Keratinocyte (primary cell): ENCODE data around the gene CFAP61. TPM values are rescaled to one million over a fixed set of nuclear protein-coding genes. Genes with fewer than 3 reads are reported as not detected.
"Not testable (repeated sequence)": the region's sequence is repeated elsewhere in the genome, so short reads cannot be mapped to it uniquely, and the experiment has no call there.

Source experiments
- DNase-seq: peaks from one replicate; pipeline ENCODE4 v3.0.0-alpha.2; 2011; ENCODE audit warnings: low read depth, missing footprints, low spot score
- FAIRE-seq: peaks from 2 replicates; lab custom pipeline; 2011; peaks lifted over from hg19 to GRCh38; lab: Jason Lieb, UNC
- H2AFZ ChIP-seq: 2 replicates; pipeline ENCODE4 v1.6.0; 2012; ENCODE audit warnings: low read length, control low read depth, inconsistent platforms; ENCODE audit not compliant: control insufficient read depth
- H3K27ac ChIP-seq: 2 replicates; pipeline ENCODE4 v1.5.1; 2011; ENCODE audit warnings: low read length; ENCODE audit not compliant: control insufficient read depth, insufficient read depth
- H3K27me3 ChIP-seq: 3 replicates; pipeline ENCODE4 v1.6.0; 2011; ENCODE audit warnings: low read length; ENCODE audit not compliant: control insufficient read depth, insufficient read depth; ENCODE audit errors: extremely low read depth
- H3K36me3 ChIP-seq, 2 experiments: 2 replicates in 1 of 2; 3 replicates in 1 of 2; pipeline ENCODE4 v1.5.1; 2011; ENCODE audit warnings: low read length in 2 of 2, mild to moderate bottlenecking in 1 of 2; ENCODE audit not compliant: control insufficient read depth in 2 of 2, insufficient read depth in 2 of 2; ENCODE audit errors: extremely low read depth in 1 of 2
- H3K4me1 ChIP-seq: 3 replicates; pipeline ENCODE4 v1.5.1; 2011; ENCODE audit warnings: low read length; ENCODE audit not compliant: control insufficient read depth, insufficient read depth; ENCODE audit errors: extremely low read depth
- H3K4me2 ChIP-seq: 3 replicates; pipeline ENCODE4 v1.6.0; 2011; ENCODE audit warnings: low read depth, low read length; ENCODE audit not compliant: control insufficient read depth, insufficient read depth; ENCODE audit errors: extremely low read depth
- H3K4me3 ChIP-seq, 3 experiments: fragments of 200-600 bp in 1 of 3; sonication (generic) in 1 of 3; 2 replicates in 2 of 3; 3 replicates in 1 of 3; pipeline ENCODE4 v1.5.1; 2011 to 2016; ENCODE audit warnings: low read length in 3 of 3, mild to moderate bottlenecking in 3 of 3, control low read depth in 2 of 3, inconsistent platforms in 1 of 3, low read depth in 1 of 3, mixed read lengths in 1 of 3, mixed run types in 1 of 3, moderate library complexity in 1 of 3; ENCODE audit not compliant: control insufficient read depth in 2 of 3, insufficient read depth in 2 of 3; ENCODE audit errors: extremely low read depth in 1 of 3
- H3K79me2 ChIP-seq: 2 replicates; pipeline ENCODE4 v1.6.0; 2012; ENCODE audit warnings: low read length; ENCODE audit not compliant: control insufficient read depth, insufficient read depth
- H3K9ac ChIP-seq: 3 replicates; pipeline ENCODE4 v1.6.0; 2011; ENCODE audit warnings: low read length; ENCODE audit not compliant: control insufficient read depth, insufficient read depth; ENCODE audit errors: extremely low read depth
- H3K9me1 ChIP-seq: 3 replicates; pipeline ENCODE4 v1.6.0; 2011; ENCODE audit warnings: low read length; ENCODE audit not compliant: control insufficient read depth, insufficient read depth; ENCODE audit errors: extremely low read depth
- H3K9me3 ChIP-seq: 2 replicates; pipeline ENCODE4 v1.5.1; 2012; ENCODE audit warnings: low read depth, low read length; ENCODE audit not compliant: control insufficient read depth
- H4K20me1 ChIP-seq: 3 replicates; pipeline ENCODE4 v1.6.0; 2011; ENCODE audit warnings: low read length; ENCODE audit not compliant: control insufficient read depth, insufficient read depth; ENCODE audit errors: extremely low read depth
- CTCF ChIP-seq, 3 experiments: IDR thresholded peaks in 1 of 3; conservative IDR thresholded peaks in 1 of 3; optimal IDR thresholded peaks in 1 of 3; 2 replicates in 2 of 3; 3 replicates in 1 of 3; pipeline versions ENCODE3 to v1.5.1; 2011; ENCODE audit warnings: low read length in 3 of 3, mild to moderate bottlenecking in 3 of 3, moderate library complexity in 2 of 3, control low read depth in 1 of 3, inconsistent platforms in 1 of 3; ENCODE audit not compliant: insufficient read depth in 2 of 3; ENCODE audit errors: extremely low read depth in 1 of 3
- EZH2 ChIP-seq: IDR thresholded peaks from one replicate; pipeline ENCODE4 v1.6.1; 2012; ENCODE audit warnings: inconsistent platforms, mild to moderate bottlenecking, low read length, moderate library complexity
- dilution Hi-C: fragments of 300-500 bp; cut with MboI; formaldehyde crosslinking; loops from one replicate; pipeline ENCODE4 v1.7.0; 2020; ENCODE audit warnings: low sequenced_read_pairs; ENCODE audit not compliant: extremely low pct_ligation_motif_present
- polyA plus RNA-seq, 5 experiments: library from polyadenylated mRNA; depleted of rRNA in 3 of 5; stranded (reverse) in 3 of 5; stranded (forward) in 1 of 5; unstranded in 1 of 5; fragments of >200 nt; gene quantifications; 1 replicate in 1 of 5; 2 replicates in 3 of 5; 3 replicates in 1 of 5; pipeline versions ENCODE4 v1.2.1 to v1.2.3, GENCODE V29; 2011 to 2012; ENCODE audit warnings: missing spikeins in 2 of 5, low read depth in 1 of 5, low replicate concordance in 1 of 5

CFAP61 gene
- polyA plus RNA-seq, 1 donor (not counting 4 experiments of a cell fraction or from before 2014, with no cell fraction given), result 0.25 TPM

DNA sequence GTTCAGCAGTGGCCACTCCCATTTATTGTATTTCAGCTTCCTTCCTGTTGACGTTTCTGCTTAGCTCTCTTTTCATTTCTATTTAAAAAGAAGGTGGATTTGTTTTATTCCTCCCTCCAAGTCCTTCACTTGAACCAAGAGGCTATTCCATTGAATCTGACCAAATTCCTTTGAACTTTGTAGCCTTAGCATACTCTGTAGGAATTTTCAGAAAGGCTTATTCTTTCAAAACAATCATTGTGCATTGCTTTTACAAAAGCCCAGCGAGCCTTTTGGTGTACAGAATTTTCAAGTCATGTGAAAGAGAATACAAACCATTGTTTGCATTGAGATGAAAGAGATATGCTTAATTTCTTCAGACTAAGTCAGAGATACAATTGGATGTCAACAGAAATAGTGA lies 164.6 kb downstream of the CFAP61 start:
- TF ChIP-seq CTCF (optimal IDR thresholded peaks at IDR 0.05 in 1 of 3, IDR thresholded peaks at IDR 0.05 in 1 of 3, conservative IDR thresholded peaks at IDR 0.05 in 1 of 3; ENCODE audit: extremely low read depth in 1 of 3, insufficient read depth in 2 of 3, low read length in 3 of 3) (no peak), EZH2 (no peak)
- Histone ChIP-seq H3K27ac (no peak overlapping the region), H3K9ac (no peak overlapping the region), H3K4me2 (no peak overlapping the region), H3K9me3 (no peaks in the 10 kb centered on the region), H3K79me2 (no peaks in the 10 kb centered on the region), H2AFZ (no peak overlapping the region), H3K9me1 (no peaks in the 10 kb centered on the region), H3K36me3 (no peaks in the 10 kb centered on the region), H3K4me3 (no peak overlapping the region), H3K27me3 (no peaks in the 10 kb centered on the region), H4K20me1 (no peaks in the 10 kb centered on the region), H3K4me1 (no peaks in the 10 kb centered on the region)
- FAIRE-seq (no peak), DNase-seq (no peak)
- dilution Hi-C loops, result no loop called here

- Histone ChIP-seq H3K79me2 (no peaks in the 10 kb centered on the region), H4K20me1 (no peaks in the 10 kb centered on the region), H3K27ac (no peak overlapping the region), H3K4me3 (no peak overlapping the region), H2AFZ (no peak overlapping the region), H3K4me1 (no peaks in the 10 kb centered on the region), H3K9me1 (no peaks in the 10 kb centered on the region), H3K27me3 (no peaks in the 10 kb centered on the region), H3K36me3 (no peaks in the 10 kb centered on the region), H3K9ac (no peak overlapping the region), H3K9me3 (no peaks in the 10 kb centered on the region), H3K4me2 (no peak overlapping the region)
- no peak for TF ChIP-seq EZH2
- no peak for TF ChIP-seq CTCF (optimal IDR thresholded peaks at IDR 0.05 in 1 of 3, IDR thresholded peaks at IDR 0.05 in 1 of 3, conservative IDR thresholded peaks at IDR 0.05 in 1 of 3; ENCODE audit: extremely low read depth in 1 of 3, insufficient read depth in 2 of 3, low read length in 3 of 3)
- DNase-seq (no peak), FAIRE-seq (no peak)
- dilution Hi-C loops, result no loop called here
These were observed 165.3 kb downstream of the CFAP61 start for GRCh38 chr20:20217621-20218020.

GRCh38 chr20:20218106-20218505 lies 165.8 kb downstream of the CFAP61 start:
- H3K4me3 ChIP-seq, H2AFZ ChIP-seq, H3K4me2 ChIP-seq, H3K4me1 ChIP-seq, H4K20me1 ChIP-seq, H3K9ac ChIP-seq, H3K27me3 ChIP-seq, DNase-seq, dilution Hi-C loops, FAIRE-seq, H3K9me1 ChIP-seq, H3K36me3 ChIP-seq, H3K79me2 ChIP-seq, H3K27ac ChIP-seq, H3K9me3 ChIP-seq: not testable (repeated sequence)
